Measurements from ENCODE around the gene TRIM50. TPM values are rescaled to one million over a fixed set of nuclear protein-coding genes. Genes with fewer than 3 reads are reported as not detected.
A peak's percentile ranks its signal among the peaks of the same experiment; 100 is the strongest.
"Not testable (repeated sequence)": the region's sequence is repeated elsewhere in the genome, so short reads cannot be mapped to it uniquely, and the experiment has no call there.

The TRIM50 gene
- total RNA-seq, 1 experiment from 2014 or later: not detected

DNA sequence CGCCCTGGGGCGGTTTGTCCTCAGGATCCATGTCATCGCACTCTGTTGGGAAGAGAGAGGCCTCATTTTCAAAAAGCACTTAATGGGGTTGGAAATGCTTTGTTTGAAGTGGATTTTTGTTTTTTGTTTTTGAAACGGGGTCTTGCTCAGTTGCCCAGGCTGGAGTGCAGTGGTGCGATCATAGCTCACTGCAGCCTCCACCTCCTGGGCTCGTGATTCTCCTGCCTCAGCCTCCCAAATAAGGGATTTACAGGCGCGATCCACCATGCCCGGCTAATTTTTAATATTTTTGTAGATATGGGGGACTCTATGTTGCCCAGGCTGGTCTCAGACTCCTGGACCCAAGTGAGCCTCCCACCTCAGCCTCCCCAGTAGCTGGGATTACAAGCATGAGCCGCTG is 814 bp upstream of the TRIM50 start:
- DNase-seq: no peak
- no peaks in the 10 kb centered on the region for H3K9me2 ChIP-seq (ENCODE audit: insufficient read depth)
- H3K9me3 ChIP-seq (ENCODE audit: insufficient read depth, low read depth): no peaks in the 10 kb centered on the region
- no peaks in the 10 kb centered on the region for H3K36me3 ChIP-seq (ENCODE audit: low read depth)
- H3K4me2 ChIP-seq: no peak overlapping the region
- intact Hi-C loops (cut with micrococcal nuclease; ENCODE audit: unreplicated experiment): no loop called here
- H3K4me1 ChIP-seq (replicated peaks; ENCODE audit: insufficient read depth): no peaks in the 10 kb centered on the region
- H3F3A ChIP-seq (ENCODE audit: insufficient read depth, low read depth): peaks cover 4% of the 10 kb centered on the region; the same call in 1 of the 2 replicates
- POLR2A ChIA-PET (ENCODE audit: unreplicated experiment): no interaction called here
- BruUV-seq (replicated peaks): no TSS peak
- TF ChIP-seq, protein P1, sequence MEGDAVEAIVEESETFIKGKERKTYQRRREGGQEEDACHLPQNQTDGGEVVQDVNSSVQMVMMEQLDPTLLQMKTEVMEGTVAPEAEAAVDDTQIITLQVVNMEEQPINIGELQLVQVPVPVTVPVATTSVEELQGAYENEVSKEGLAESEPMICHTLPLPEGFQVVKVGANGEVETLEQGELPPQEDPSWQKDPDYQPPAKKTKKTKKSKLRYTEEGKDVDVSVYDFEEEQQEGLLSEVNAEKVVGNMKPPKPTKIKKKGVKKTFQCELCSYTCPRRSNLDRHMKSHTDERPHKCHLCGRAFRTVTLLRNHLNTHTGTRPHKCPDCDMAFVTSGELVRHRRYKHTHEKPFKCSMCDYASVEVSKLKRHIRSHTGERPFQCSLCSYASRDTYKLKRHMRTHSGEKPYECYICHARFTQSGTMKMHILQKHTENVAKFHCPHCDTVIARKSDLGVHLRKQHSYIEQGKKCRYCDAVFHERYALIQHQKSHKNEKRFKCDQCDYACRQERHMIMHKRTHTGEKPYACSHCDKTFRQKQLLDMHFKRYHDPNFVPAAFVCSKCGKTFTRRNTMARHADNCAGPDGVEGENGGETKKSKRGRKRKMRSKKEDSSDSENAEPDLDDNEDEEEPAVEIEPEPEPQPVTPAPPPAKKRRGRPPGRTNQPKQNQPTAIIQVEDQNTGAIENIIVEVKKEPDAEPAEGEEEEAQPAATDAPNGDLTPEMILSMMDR (conservative IDR thresholded peaks at IDR 0.05): no peak
- TF ChIP-seq EZH2 (IDR thresholded peaks at IDR 0.05; ENCODE audit: low read depth): no peak
- no peaks in the 10 kb centered on the region for H3K27me3 ChIP-seq (ENCODE audit: insufficient read depth, low read depth)
- CTCF ChIA-PET: no interaction called here
- H2AFZ ChIP-seq: no peak overlapping the region
- H4K20me1 ChIP-seq (ENCODE audit: insufficient read depth): no peaks in the 10 kb centered on the region
- H3K27ac ChIP-seq: no peak overlapping the region
- no peaks in the 10 kb centered on the region for H3K79me2 ChIP-seq (ENCODE audit: low read depth)
- no peak overlapping the region for H3K4me3 ChIP-seq

DNA sequence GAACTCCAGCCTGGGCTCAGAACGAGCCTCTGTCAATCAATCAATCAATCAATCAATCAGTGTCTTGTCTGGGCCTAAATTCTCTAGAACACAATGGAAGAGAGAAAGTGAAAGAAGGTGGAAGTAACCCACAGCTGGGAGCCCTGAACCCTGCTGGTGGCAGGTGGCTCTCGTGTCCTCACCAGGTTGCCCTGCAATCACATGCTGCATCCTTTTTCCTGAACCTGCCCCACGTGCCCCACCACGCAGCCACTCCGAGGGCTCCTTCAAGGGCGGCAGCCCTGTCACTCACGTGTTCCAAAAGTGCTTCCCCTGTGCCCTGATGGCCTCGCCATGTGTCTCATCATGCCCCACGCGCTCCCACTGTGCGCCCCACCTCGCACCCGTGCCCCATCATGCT is 433 bp downstream of the TRIM50 start:
- POLR2A ChIA-PET (ENCODE audit: unreplicated experiment); DNase-seq; H3K4me3 ChIP-seq; H3K9me3 ChIP-seq (ENCODE audit: insufficient read depth, low read depth); H3K4me1 ChIP-seq (replicated peaks; ENCODE audit: insufficient read depth); H3K4me2 ChIP-seq; H3K27ac ChIP-seq; H3K9me2 ChIP-seq (ENCODE audit: insufficient read depth); H4K20me1 ChIP-seq (ENCODE audit: insufficient read depth); H3F3A ChIP-seq (ENCODE audit: insufficient read depth, low read depth); H2AFZ ChIP-seq; H3K36me3 ChIP-seq (ENCODE audit: low read depth); H3K79me2 ChIP-seq (ENCODE audit: low read depth); H3K27me3 ChIP-seq (ENCODE audit: insufficient read depth, low read depth); intact Hi-C loops (cut with micrococcal nuclease; ENCODE audit: unreplicated experiment); BruUV-seq (replicated peaks): not testable (repeated sequence)
- CTCF ChIA-PET: interaction anchor here (0.6 kb wide), 1 partner anchor 45 kb away, joined by 7 read pairs; no protein-coding TSS in a partner anchor

DNA sequence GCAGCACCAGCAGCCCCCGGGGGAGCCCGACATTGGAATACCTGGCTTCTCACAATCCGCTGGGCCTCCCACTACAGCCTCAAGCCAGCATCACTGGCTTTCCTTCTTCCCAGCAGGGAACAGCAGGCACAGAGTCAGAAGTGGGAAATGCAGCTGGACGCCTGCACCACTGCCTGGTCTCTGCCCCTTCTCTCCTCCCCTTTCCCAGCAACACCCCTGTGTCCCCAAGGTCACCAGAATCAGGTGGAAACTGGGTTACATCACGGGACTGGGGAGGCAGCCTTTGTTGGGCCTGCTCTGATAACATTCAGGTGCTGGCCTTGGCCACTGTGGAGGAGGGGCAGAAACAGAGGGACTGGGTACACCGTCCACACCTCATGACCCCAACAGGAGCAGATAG is 2.5 kb downstream of the TRIM50 start:
- POLR2A ChIA-PET (ENCODE audit: unreplicated experiment); DNase-seq; H3K9me3 ChIP-seq (ENCODE audit: insufficient read depth, low read depth); H4K20me1 ChIP-seq (ENCODE audit: insufficient read depth); H3K9me2 ChIP-seq (ENCODE audit: insufficient read depth); H3K27ac ChIP-seq; H2AFZ ChIP-seq; H3K4me2 ChIP-seq; intact Hi-C loops (cut with micrococcal nuclease; ENCODE audit: unreplicated experiment); H3K79me2 ChIP-seq (ENCODE audit: low read depth); H3K4me3 ChIP-seq; H3K36me3 ChIP-seq (ENCODE audit: low read depth); BruUV-seq (replicated peaks); H3K27me3 ChIP-seq (ENCODE audit: insufficient read depth, low read depth); H3F3A ChIP-seq (ENCODE audit: insufficient read depth, low read depth); H3K4me1 ChIP-seq (replicated peaks; ENCODE audit: insufficient read depth); CTCF ChIA-PET: not testable (repeated sequence)

DNA sequence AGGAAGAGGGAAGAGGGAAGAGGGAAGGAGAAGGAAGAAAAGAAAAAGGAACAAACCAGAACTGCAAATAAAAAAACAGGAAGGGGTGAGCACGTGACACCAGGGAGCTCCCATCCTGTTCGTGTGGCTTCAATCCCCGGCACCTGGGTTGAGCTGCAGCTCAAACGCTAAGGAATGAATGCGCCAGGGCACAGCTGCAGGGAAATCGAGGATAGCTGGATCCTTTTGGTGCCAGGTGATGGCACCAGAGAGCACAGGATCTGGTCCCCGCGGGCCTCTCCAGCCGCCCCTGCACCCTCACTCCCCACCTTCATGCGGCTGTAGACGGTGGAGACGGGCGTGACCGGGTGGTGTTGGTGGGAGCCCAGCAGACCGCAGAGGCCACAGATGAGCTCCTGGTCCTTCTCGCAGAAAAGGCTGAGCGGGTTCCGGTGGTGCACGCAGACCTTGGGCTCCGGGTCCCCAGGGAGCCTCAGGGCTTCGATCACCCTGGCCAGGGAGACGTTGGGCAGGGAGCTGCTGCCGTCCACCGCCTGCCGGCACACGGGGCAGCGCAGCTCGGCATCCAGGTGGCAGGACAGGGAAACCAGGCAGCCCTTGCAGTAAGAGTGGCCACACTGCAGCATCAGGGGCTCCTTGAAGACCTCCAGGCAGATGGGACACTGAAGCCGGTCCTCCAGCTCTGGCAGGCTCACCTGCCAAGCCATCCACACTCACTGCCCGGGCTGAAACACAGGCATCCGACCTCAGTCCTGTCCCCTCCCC is 3.6 kb downstream of the TRIM50 start:
- CTCF ChIA-PET: interaction anchor here (0.6 kb wide), 1 partner anchor 630 kb away, joined by 6 read pairs; no protein-coding TSS in a partner anchor
- not testable (repeated sequence) for H3K36me3 ChIP-seq (ENCODE audit: low read depth); H3K4me3 ChIP-seq; H3F3A ChIP-seq (ENCODE audit: insufficient read depth, low read depth); H3K27me3 ChIP-seq (ENCODE audit: insufficient read depth, low read depth); H3K27ac ChIP-seq; H4K20me1 ChIP-seq (ENCODE audit: insufficient read depth); H3K4me2 ChIP-seq; H3K9me3 ChIP-seq (ENCODE audit: insufficient read depth, low read depth); H3K4me1 ChIP-seq (replicated peaks; ENCODE audit: insufficient read depth); H2AFZ ChIP-seq; H3K9me2 ChIP-seq (ENCODE audit: insufficient read depth); BruUV-seq (replicated peaks); H3K79me2 ChIP-seq (ENCODE audit: low read depth)
- POLR2A ChIA-PET (ENCODE audit: unreplicated experiment): interaction anchor here (0.9 kb wide), 1 partner anchor 414 kb away, joined by 3 read pairs; the partner anchor contains the start of gene ABHD11
- TF ChIP-seq, protein P1 (conservative IDR thresholded peaks at IDR 0.05): peak; percentile 39; the same call in 1 of the 2 replicates
- DNase-seq: peak in 1 of 2 experiments; percentile 54
- intact Hi-C loops (cut with micrococcal nuclease; ENCODE audit: unreplicated experiment): loop anchor here (5.0 kb wide), 1 partner anchor 128 kb away; no protein-coding TSS in a partner anchor

DNA sequence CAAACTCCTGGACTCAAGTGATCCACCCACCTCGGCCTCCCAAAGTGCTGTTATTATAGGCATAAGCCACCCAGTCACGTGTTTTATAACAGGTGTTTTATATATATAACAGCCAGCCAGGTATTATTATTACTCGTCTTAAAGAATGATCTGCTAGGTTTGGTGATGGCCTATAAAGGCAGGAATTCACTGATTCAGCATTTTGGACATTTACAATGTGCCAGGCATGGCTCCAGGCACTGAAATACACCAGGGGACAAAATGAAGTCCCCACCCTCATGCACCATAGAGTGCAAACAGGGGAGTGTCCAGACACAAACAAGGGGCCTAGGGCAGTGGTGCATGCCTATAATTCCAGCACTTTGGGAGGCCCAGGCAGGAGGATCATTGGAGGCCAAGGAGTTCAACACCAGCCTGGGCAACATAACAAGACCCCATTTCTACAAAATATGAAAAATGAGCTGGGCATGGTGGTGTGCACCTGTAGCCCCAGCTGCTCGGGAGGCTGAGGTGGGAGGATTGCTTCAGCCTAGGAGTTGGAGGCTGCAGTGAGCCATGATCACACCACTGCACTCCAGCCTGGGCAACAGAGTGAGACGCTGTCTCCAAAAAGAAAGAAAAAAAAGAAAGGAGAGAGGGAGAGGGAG is 4.3 kb downstream of the TRIM50 start:
- H3F3A ChIP-seq (ENCODE audit: insufficient read depth, low read depth); H3K27ac ChIP-seq; H3K27me3 ChIP-seq (ENCODE audit: insufficient read depth, low read depth); H3K79me2 ChIP-seq (ENCODE audit: low read depth); H3K9me2 ChIP-seq (ENCODE audit: insufficient read depth); BruUV-seq (replicated peaks); H3K4me2 ChIP-seq; H4K20me1 ChIP-seq (ENCODE audit: insufficient read depth); H3K36me3 ChIP-seq (ENCODE audit: low read depth); DNase-seq; H3K9me3 ChIP-seq (ENCODE audit: insufficient read depth, low read depth); H3K4me3 ChIP-seq; H2AFZ ChIP-seq; H3K4me1 ChIP-seq (replicated peaks; ENCODE audit: insufficient read depth): not testable (repeated sequence)
- intact Hi-C loops (cut with micrococcal nuclease; ENCODE audit: unreplicated experiment): loop anchor here (5.0 kb wide), 1 partner anchor 129 kb away; no protein-coding TSS in a partner anchor
- POLR2A ChIA-PET (ENCODE audit: unreplicated experiment): interaction anchor here (0.9 kb wide), 1 partner anchor 415 kb away, joined by 3 read pairs; the partner anchor contains the start of gene ABHD11
- CTCF ChIA-PET: interaction anchor here (0.6 kb wide), 1 partner anchor 630 kb away, joined by 6 read pairs; no protein-coding TSS in a partner anchor

All from PC-9 (cell line).